DOHH2 (cell line): ENCODE measurements around the gene CMKLR1.

Source experiments
- H3F3A ChIP-seq: fragments of 200-600 bp; sonication (generic), shearing (Covaris generic); 2 replicates; pipeline ENCODE4 v1.6.0; 2016; ENCODE audit warnings: antibody characterized with exemption, mild to moderate bottlenecking; ENCODE audit not compliant: control insufficient read depth, insufficient read depth
- H3K27ac ChIP-seq: fragments of 200-600 bp; sonication (generic); 2 replicates; pipeline ENCODE4 v1.5.1; 2014; ENCODE audit warnings: low read depth, mild to moderate bottlenecking, low read length, moderate library complexity
- H3K27me3 ChIP-seq: fragments of 200-600 bp; sonication (generic); 2 replicates; pipeline ENCODE4 v1.6.1; 2014; ENCODE audit warnings: mild to moderate bottlenecking, low read length, mixed read lengths; ENCODE audit not compliant: control insufficient read depth
- H3K36me3 ChIP-seq: fragments of 200-600 bp; sonication (generic); 2 replicates; pipeline ENCODE4 v1.6.1; 2014; ENCODE audit warnings: mild to moderate bottlenecking, low read length, moderate library complexity, mixed read lengths; ENCODE audit not compliant: control insufficient read depth
- H3K4me1 ChIP-seq: fragments of 200-600 bp; sonication (generic); 2 replicates; pipeline ENCODE4 v1.6.1; 2014; ENCODE audit warnings: mild to moderate bottlenecking, low read length, mixed read lengths; ENCODE audit not compliant: control insufficient read depth
- H3K4me2 ChIP-seq: fragments of 200-600 bp; sonication (generic); 2 replicates; pipeline ENCODE4 v1.6.0; 2014; ENCODE audit warnings: mild to moderate bottlenecking, low read length, moderate library complexity
- H3K4me3 ChIP-seq: fragments of 200-600 bp; sonication (generic); 2 replicates; pipeline ENCODE4 v1.5.1; 2014; ENCODE audit warnings: mild to moderate bottlenecking, low read length, mixed read lengths
- H3K79me2 ChIP-seq: fragments of 200-600 bp; sonication (generic); 2 replicates; pipeline ENCODE4 v1.6.1; 2014; ENCODE audit warnings: mild to moderate bottlenecking, low read length, mixed read lengths; ENCODE audit not compliant: control insufficient read depth
- H3K9me2 ChIP-seq: fragments of 200-600 bp; sonication (generic); replicated peaks from 2 replicates; pipeline ENCODE4 v1.6.1; 2014; ENCODE audit warnings: mild to moderate bottlenecking, low read length, mixed read lengths; ENCODE audit not compliant: control insufficient read depth
- H3K9me3 ChIP-seq: fragments of 200-600 bp; sonication (generic); 2 replicates; pipeline ENCODE4 v1.6.1; 2014; ENCODE audit warnings: antibody characterized with exemption, low read length, mixed read lengths; ENCODE audit not compliant: control insufficient read depth, insufficient read depth
- H4K20me1 ChIP-seq: fragments of 200-600 bp; sonication (generic); 2 replicates; pipeline ENCODE4 v1.6.0; 2014; ENCODE audit warnings: low read depth, mild to moderate bottlenecking, antibody characterized with exemption, low read length, moderate library complexity; ENCODE audit not compliant: control insufficient read depth, insufficient read depth
- EZH2phosphoT487 ChIP-seq: fragments of 200-600 bp; sonication (generic); IDR thresholded peaks from 2 replicates; pipeline ENCODE4 v1.6.1; 2017; ENCODE audit warnings: borderline replicate concordance, mild to moderate bottlenecking, antibody characterized with exemption, low read length, moderate library complexity, mixed read lengths
- TF ChIP-seq, protein P1 (sequence below): fragments of 200-600 bp; sonication (generic); IDR thresholded peaks from one replicate; pipeline ENCODE4 v1.5.1; 2014; ENCODE audit warnings: antibody characterized with exemption, mild to moderate bottlenecking, low read depth, low read length; ENCODE audit not compliant: poor library complexity, severe bottlenecking

The CMKLR1 gene

GRCh38 chr12:108368089-108368488 lies 29.0 kb upstream of the CMKLR1 start:
- Histone ChIP-seq H3K79me2 (no peaks in the 10 kb centered on the region), H3K9me3 (peaks cover 4% of the 10 kb centered on the region; the same call in 1 of the 2 replicates), H3K27me3 (no peaks in the 10 kb centered on the region), H3K4me1 (no peaks in the 10 kb centered on the region), H3K36me3 (no peaks in the 10 kb centered on the region), H3K4me2 (no peak overlapping the region), H4K20me1 (no peaks in the 10 kb centered on the region), H3K4me3 (no peak overlapping the region), H3K9me2 (no peaks in the 10 kb centered on the region), H3K27ac (no peak overlapping the region), H3F3A (no peaks in the 10 kb centered on the region)
- TF ChIP-seq, protein P1, sequence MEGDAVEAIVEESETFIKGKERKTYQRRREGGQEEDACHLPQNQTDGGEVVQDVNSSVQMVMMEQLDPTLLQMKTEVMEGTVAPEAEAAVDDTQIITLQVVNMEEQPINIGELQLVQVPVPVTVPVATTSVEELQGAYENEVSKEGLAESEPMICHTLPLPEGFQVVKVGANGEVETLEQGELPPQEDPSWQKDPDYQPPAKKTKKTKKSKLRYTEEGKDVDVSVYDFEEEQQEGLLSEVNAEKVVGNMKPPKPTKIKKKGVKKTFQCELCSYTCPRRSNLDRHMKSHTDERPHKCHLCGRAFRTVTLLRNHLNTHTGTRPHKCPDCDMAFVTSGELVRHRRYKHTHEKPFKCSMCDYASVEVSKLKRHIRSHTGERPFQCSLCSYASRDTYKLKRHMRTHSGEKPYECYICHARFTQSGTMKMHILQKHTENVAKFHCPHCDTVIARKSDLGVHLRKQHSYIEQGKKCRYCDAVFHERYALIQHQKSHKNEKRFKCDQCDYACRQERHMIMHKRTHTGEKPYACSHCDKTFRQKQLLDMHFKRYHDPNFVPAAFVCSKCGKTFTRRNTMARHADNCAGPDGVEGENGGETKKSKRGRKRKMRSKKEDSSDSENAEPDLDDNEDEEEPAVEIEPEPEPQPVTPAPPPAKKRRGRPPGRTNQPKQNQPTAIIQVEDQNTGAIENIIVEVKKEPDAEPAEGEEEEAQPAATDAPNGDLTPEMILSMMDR = no peak
- TF ChIP-seq EZH2phosphoT487 = no peak

- no peaks in the 10 kb centered on the region for H3K36me3 ChIP-seq
- no peaks in the 10 kb centered on the region for H3K79me2 ChIP-seq
- peaks cover 4% of the 10 kb centered on the region; the same call in 1 of the 2 replicates for H3K9me3 ChIP-seq
- H3K4me1 ChIP-seq = no peaks in the 10 kb centered on the region
- H3K27ac ChIP-seq = no peak overlapping the region
- H3F3A ChIP-seq = no peaks in the 10 kb centered on the region
- no peaks in the 10 kb centered on the region for H3K9me2 ChIP-seq
- no peak overlapping the region for H3K4me3 ChIP-seq
- no peak for TF ChIP-seq EZH2phosphoT487
- TF ChIP-seq, protein P1 = no peak
- no peaks in the 10 kb centered on the region for H4K20me1 ChIP-seq
- no peaks in the 10 kb centered on the region for H3K27me3 ChIP-seq
- H3K4me2 ChIP-seq = no peak overlapping the region
Observed at GRCh38 chr12:108367436-108367835, 28.3 kb upstream of the CMKLR1 start.

- no peak overlapping the region for H3K4me2 ChIP-seq
- peaks cover 4% of the 10 kb centered on the region; the same call in 1 of the 2 replicates for H3K9me3 ChIP-seq
- H3K27ac ChIP-seq = no peak overlapping the region
- no peaks in the 10 kb centered on the region for H3K36me3 ChIP-seq
- H3F3A ChIP-seq = no peaks in the 10 kb centered on the region
- no peaks in the 10 kb centered on the region for H3K79me2 ChIP-seq
- H3K4me3 ChIP-seq = no peak overlapping the region
- no peak for TF ChIP-seq EZH2phosphoT487
- TF ChIP-seq, protein P1 = no peak
- H4K20me1 ChIP-seq = no peaks in the 10 kb centered on the region
- H3K4me1 ChIP-seq = no peaks in the 10 kb centered on the region
- no peaks in the 10 kb centered on the region for H3K9me2 ChIP-seq
- no peaks in the 10 kb centered on the region for H3K27me3 ChIP-seq
Observed at GRCh38 chr12:108365324-108365723, 26.2 kb upstream of the CMKLR1 start.

- Histone ChIP-seq H3K4me1 (no peaks in the 10 kb centered on the region), H3K27me3 (no peaks in the 10 kb centered on the region), H3K79me2 (no peaks in the 10 kb centered on the region), H3K9me2 (no peaks in the 10 kb centered on the region), H3K4me2 (no peak overlapping the region), H3F3A (no peaks in the 10 kb centered on the region), H3K36me3 (no peaks in the 10 kb centered on the region), H3K4me3 (no peak overlapping the region), H3K27ac (no peak overlapping the region), H3K9me3 (peaks cover 4% of the 10 kb centered on the region; the same call in 1 of the 2 replicates), H4K20me1 (no peaks in the 10 kb centered on the region)
- TF ChIP-seq, protein P1 = no peak
- TF ChIP-seq EZH2phosphoT487 = no peak
Observed at GRCh38 chr12:108364879-108365278, 25.8 kb upstream of the CMKLR1 start.
